IMR-90 (cell line): ENCODE measurements around the gene RASSF5. TPM values are rescaled to one million over a fixed set of nuclear protein-coding genes. Genes with fewer than 3 reads are reported as not detected.

Experiments used
- ATAC-seq: fragments of 200-7000 bp; cut with Tn5 transposase; 2 replicates; pipeline ENCODE4 v1.9.1; 2020; ENCODE audit warnings: low read depth, mild to moderate bottlenecking, moderate library complexity
- BruUV-seq: library from RNA; stranded (reverse); fragments of 400-500 nt; replicated peaks from 2 replicates; lab custom pipeline; 2021; lab: Mats Ljungman, UMichigan
- CTCF ChIA-PET: fragments of 300-600 bp; formaldehyde crosslinking; extraction: SDS; loops from one replicate; lab custom pipeline; 2021; ENCODE audit warnings: antibody characterized with exemption; lab: Yijun Ruan, JAX
- POLR2A ChIA-PET: fragments of 300-600 bp; sonication (Branson Sonifier 250); formaldehyde crosslinking; loops from one replicate; lab custom pipeline; 2022; ENCODE audit warnings: antibody characterized with exemption; ENCODE audit not compliant: unreplicated experiment; lab: Charles Lee
- DNase-seq: peaks from one replicate; pipeline ENCODE4 v3.0.0; 2013
- H2AFZ ChIP-seq: replicated peaks from 2 replicates; pipeline ENCODE3; 2013; ENCODE audit warnings: low read length, mild to moderate bottlenecking; ENCODE audit not compliant: poor library complexity
- H2AK5ac ChIP-seq: 2 replicates; pipeline ENCODE4 v1.6.1; 2013; ENCODE audit warnings: low read depth, low read length, inconsistent platforms
- H2AK9ac ChIP-seq: replicated peaks from 2 replicates; pipeline ENCODE3; 2013; ENCODE audit warnings: mild to moderate bottlenecking, low read depth, low read length, moderate library complexity; ENCODE audit not compliant: poor library complexity
- H2BK120ac ChIP-seq: 2 replicates; pipeline ENCODE4 v1.6.1; 2013; ENCODE audit warnings: low read depth, low read length, inconsistent platforms
- H2BK15ac ChIP-seq: 3 replicates; pipeline ENCODE4 v1.6.1; 2013; ENCODE audit warnings: low read depth, low read length, inconsistent platforms
- H2BK20ac ChIP-seq: 2 replicates; pipeline ENCODE4 v1.6.1; 2013; ENCODE audit warnings: low read depth, mild to moderate bottlenecking, inconsistent platforms, low read length, moderate library complexity
- H2BK5ac ChIP-seq: 2 replicates; pipeline ENCODE4 v1.6.1; 2013; ENCODE audit warnings: mild to moderate bottlenecking, low read depth, low read length, inconsistent platforms; ENCODE audit not compliant: poor library complexity, severe bottlenecking
- H3K14ac ChIP-seq: replicated peaks from 2 replicates; pipeline ENCODE4 v1.6.1; 2013; ENCODE audit warnings: low read depth, low read length, inconsistent platforms
- H3K18ac ChIP-seq: 2 replicates; pipeline ENCODE4 v1.6.1; 2013; ENCODE audit warnings: low read depth, low read length, control low read depth
- H3K23ac ChIP-seq: 2 replicates; pipeline ENCODE4 v1.6.1; 2013; ENCODE audit warnings: low read depth, low read length, inconsistent platforms
- H3K27ac ChIP-seq: 2 replicates; pipeline ENCODE4 v1.5.1; 2013; ENCODE audit warnings: mild to moderate bottlenecking, control low read depth, low read length; ENCODE audit not compliant: insufficient read depth
- H3K27me3 ChIP-seq: 2 replicates; pipeline ENCODE4 v1.6.1; 2013; ENCODE audit warnings: low read length; ENCODE audit not compliant: control insufficient read depth, insufficient read depth
- H3K36me3 ChIP-seq: 2 replicates; pipeline ENCODE4 v1.6.1; 2013; ENCODE audit warnings: low read length, mixed read lengths; ENCODE audit not compliant: control insufficient read depth, insufficient read depth
- H3K4ac ChIP-seq: 2 replicates; pipeline ENCODE4 v1.6.1; 2013; ENCODE audit warnings: low read depth, low read length, inconsistent platforms
- H3K4me1 ChIP-seq: 2 replicates; pipeline ENCODE4 v1.6.1; 2013; ENCODE audit warnings: low read length, mixed read lengths; ENCODE audit not compliant: control insufficient read depth, insufficient read depth
- H3K4me2 ChIP-seq: 2 replicates; pipeline ENCODE4 v1.6.1; 2013; ENCODE audit warnings: low read depth, mild to moderate bottlenecking, control low read depth, low read length, moderate library complexity
- H3K4me3 ChIP-seq: 2 replicates; pipeline ENCODE4 v1.5.1; 2013; ENCODE audit warnings: low read depth, mild to moderate bottlenecking, control low read depth, low read length, moderate library complexity; ENCODE audit not compliant: insufficient read depth
- H3K56ac ChIP-seq: 2 replicates; pipeline ENCODE4 v1.6.1; 2013; ENCODE audit warnings: low read length, inconsistent platforms; ENCODE audit not compliant: insufficient read depth; ENCODE audit errors: extremely low read depth
- H3K79me1 ChIP-seq, 2 experiments: 2 replicates each; pipeline ENCODE4 v1.6.1; 2013; ENCODE audit warnings: low read length in 2 of 2, inconsistent platforms in 1 of 2, low read depth in 1 of 2
- H3K9ac ChIP-seq: 2 replicates; pipeline ENCODE4 v1.6.1; 2013; ENCODE audit warnings: low read depth, low read length, control low read depth
- H3K9me1 ChIP-seq: 2 replicates; pipeline ENCODE4 v1.6.1; 2013; ENCODE audit warnings: low read length, inconsistent platforms; ENCODE audit not compliant: insufficient read depth
- H3K9me3 ChIP-seq: 2 replicates; pipeline ENCODE4 v1.6.1; 2013; ENCODE audit warnings: low read length; ENCODE audit not compliant: control insufficient read depth, insufficient read depth
- H4K20me1 ChIP-seq: 2 replicates; pipeline ENCODE4 v1.6.1; 2013; ENCODE audit warnings: low read length, inconsistent platforms; ENCODE audit not compliant: insufficient read depth
- H4K5ac ChIP-seq: 2 replicates; pipeline ENCODE4 v1.6.1; 2013; ENCODE audit warnings: mild to moderate bottlenecking, low read depth, low read length, control low read depth
- H4K8ac ChIP-seq, 2 experiments: 2 replicates each; pipeline ENCODE4 v1.6.1; 2013; ENCODE audit warnings: low read depth in 2 of 2, low read length in 2 of 2, control low read depth in 1 of 2, inconsistent platforms in 1 of 2
- H4K91ac ChIP-seq: 2 replicates; pipeline ENCODE4 v1.6.1; 2013; ENCODE audit warnings: low read depth, low read length, inconsistent platforms; ENCODE audit not compliant: insufficient read depth
- BHLHE40 ChIP-seq: fragments of 150-350 bp; IDR thresholded peaks from 2 replicates; pipeline ENCODE4 v1.6.1; 2016; ENCODE audit warnings: mild to moderate bottlenecking, low read depth, low read length
- CEBPB ChIP-seq: IDR thresholded peaks from 2 replicates; pipeline ENCODE4 v1.6.1; 2012; ENCODE audit warnings: low read depth, low read length, improper control_type of control experiment
- MAZ ChIP-seq: IDR thresholded peaks from 2 replicates; pipeline ENCODE4 v1.6.1; 2012; ENCODE audit warnings: low read depth, mild to moderate bottlenecking, low read length, improper control_type of control experiment, moderate library complexity, borderline replicate concordance
- NFE2L2 ChIP-seq: fragments of 150-350 bp; IDR thresholded peaks from 2 replicates; pipeline ENCODE4 v1.6.1; 2016; ENCODE audit warnings: low read depth, mild to moderate bottlenecking, low read length
- POLR2A ChIP-seq: IDR thresholded peaks from 2 replicates; pipeline ENCODE4 v1.6.1; 2012; ENCODE audit warnings: mild to moderate bottlenecking, low read depth, low read length
- RAD21 ChIP-seq: IDR thresholded peaks from 2 replicates; pipeline ENCODE4 v1.6.1; 2012; ENCODE audit warnings: low read length, improper control_type of control experiment
- RFX5 ChIP-seq: IDR thresholded peaks from 2 replicates; pipeline ENCODE4 v1.8.0; 2012; ENCODE audit warnings: low read depth, mild to moderate bottlenecking, low read length, moderate library complexity
- SMC3 ChIP-seq: fragments of 150-350 bp; IDR thresholded peaks from 2 replicates; pipeline ENCODE4 v1.6.1; 2016; ENCODE audit warnings: low read depth, mild to moderate bottlenecking, antibody characterized with exemption, low read length, moderate library complexity
- USF2 ChIP-seq: fragments of 150-350 bp; IDR thresholded peaks from 2 replicates; pipeline ENCODE4 v1.6.1; 2017; ENCODE audit warnings: mild to moderate bottlenecking, antibody characterized with exemption, low read length, low read depth
- WGBS, 2 experiments: methylation state at CpG; one replicate each; pipeline versions ENCODE4 v1.1.5 to v1.1.7; 2013; ENCODE audit warnings: missing lambda C conversion rate in 2 of 2; ENCODE audit not compliant: insufficient read length in 1 of 2; ENCODE audit errors: extremely low coverage in 2 of 2; 5-methylcytosine and 5-hydroxymethylcytosine counted together
- dilution Hi-C: fragments of 300-500 bp; cut with HindIII; formaldehyde crosslinking; loops from one replicate; pipeline ENCODE4 v1.14.3; 2018; ENCODE audit warnings: low sequenced_read_pairs; ENCODE audit not compliant: unreplicated experiment
- in situ Hi-C: fragments of 300-500 bp; cut with MboI; formaldehyde crosslinking; loops from 3 replicates; pipeline ENCODE4 v1.14.3; 2019; ENCODE audit warnings: low sequenced_read_pairs, inconsistent platforms, mixed read lengths
- intact Hi-C: fragments of 100-400 bp; cut with micrococcal nuclease; formaldehyde crosslinking; loops from 2 replicates; pipeline ENCODE4 v1.10.0; 2022
- polyA plus RNA-seq, 3 experiments: library from polyadenylated mRNA; depleted of rRNA; stranded (reverse); fragments of >200 nt; gene quantifications; 2 replicates each; pipeline ENCODE4 v1.2.3, GENCODE V29; 2012; ENCODE audit warnings: low replicate concordance in 1 of 3
- total RNA-seq: library from RNA; depleted of rRNA; stranded (reverse); fragments of >200 nt; gene quantifications from 2 replicates; pipeline ENCODE4 v1.2.3, GENCODE V29; 2012

The RASSF5 gene
- total and polyA plus RNA-seq, 2 of the 4 experiments (the other 2 are of a cell fraction): 0.18 to 1.1 TPM

- no peak for TF ChIP-seq USF2
- no peak for TF ChIP-seq BHLHE40
Measured at GRCh38 chr1:206547104-206547503, 39.8 kb downstream of the RASSF5 start (continued).

GRCh38 chr1:206550446-206550845 is 43.1 kb downstream of the RASSF5 start:
- BruUV-seq: no TSS peak
- Histone ChIP-seq H2BK5ac (no peak overlapping the region), H3K4ac (no peak overlapping the region), H3K4me3 (no peak overlapping the region), H3K23ac (no peak overlapping the region), H3K9me3 (no peaks in the 10 kb centered on the region), H2BK20ac (no peak overlapping the region), H4K20me1 (no peaks in the 10 kb centered on the region), H4K5ac (no peak overlapping the region), H3K14ac (no peak overlapping the region), H2AK5ac (no peak overlapping the region), H2AK9ac (no peak overlapping the region), H3K18ac (no peak overlapping the region), H4K8ac (no peak overlapping the region), H2BK120ac (no peak overlapping the region), H3K27ac (no peak overlapping the region), H2BK15ac (no peak overlapping the region), H3K4me1 (no peaks in the 10 kb centered on the region), H3K56ac (no peak overlapping the region), H3K9ac (no peak overlapping the region), H3K79me1 (no peaks in the 10 kb centered on the region), H3K9me1 (no peaks in the 10 kb centered on the region), H3K4me2 (no peak overlapping the region), H2AFZ (no peak overlapping the region), H3K36me3 (no peaks in the 10 kb centered on the region), H3K27me3 (peaks cover 16% of the 10 kb centered on the region), H4K91ac (no peak overlapping the region)
- ATAC-seq: no peak
- dilution Hi-C loops: no loop called here
- POLR2A ChIA-PET: no interaction called here
- in situ Hi-C loops: no loop called here
- TF ChIP-seq RAD21 (no peak), CEBPB (no peak), POLR2A (no peak), RFX5 (no peak), USF2 (no peak), NFE2L2 (no peak), MAZ (no peak), SMC3 (no peak)
- intact Hi-C loops: no loop called here
- CTCF ChIA-PET: no interaction called here
- no CpG with 5 or more reads among the region's 2 CpGs for WGBS, 2 experiments
- DNase-seq: no peak
